ENCODE measurements around the gene RSKR. TPM values are rescaled to one million over a fixed set of nuclear protein-coding genes. Genes with fewer than 3 reads are reported as not detected.

Gene RSKR
- total and polyA plus RNA-seq, 9 of the 15 experiments (the other 6 are each of a cell fraction or from before 2014, with no cell fraction given), result 1.4 to 42.3 (median 16.2) TPM

DNA sequence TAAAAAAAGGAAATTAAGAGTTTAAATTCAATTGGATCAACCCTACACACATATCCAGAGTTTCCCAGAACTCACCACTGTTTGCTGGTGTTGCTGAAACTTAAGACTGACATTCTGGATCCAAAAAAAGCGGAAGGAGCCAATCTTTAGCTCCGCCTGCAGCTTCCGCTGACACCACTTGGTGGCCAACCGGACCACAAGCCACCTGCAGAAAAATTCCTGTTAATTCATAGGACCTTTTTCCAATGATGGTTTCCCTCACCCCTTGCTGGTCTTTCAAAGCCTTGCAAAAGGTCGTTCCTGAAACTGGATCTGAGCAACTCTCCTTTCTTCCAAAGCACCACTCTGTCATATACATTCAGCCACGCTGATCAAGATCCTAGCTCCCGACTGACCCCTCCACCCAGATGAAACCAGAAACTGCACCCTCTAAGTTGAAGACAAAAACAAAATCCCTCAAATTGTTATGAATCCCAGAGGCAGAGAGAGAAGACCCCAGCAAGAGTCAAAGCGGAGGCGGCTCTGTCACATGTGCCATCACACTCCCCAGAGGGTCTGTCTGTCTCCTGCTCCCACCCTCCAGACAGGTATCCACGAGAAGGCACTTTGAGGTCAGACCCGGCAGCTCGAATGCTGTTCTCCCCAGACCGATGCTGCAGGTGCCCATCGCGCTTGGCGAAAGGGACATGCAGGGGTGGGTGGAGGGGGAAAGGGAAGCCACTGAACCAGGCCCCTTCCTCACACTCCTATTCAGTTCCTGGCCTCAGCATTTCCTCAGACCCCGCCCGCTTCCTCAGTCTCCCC is 30.2 kb upstream of the RSKR start (continued):
- TF ChIP-seq, protein P1, sequence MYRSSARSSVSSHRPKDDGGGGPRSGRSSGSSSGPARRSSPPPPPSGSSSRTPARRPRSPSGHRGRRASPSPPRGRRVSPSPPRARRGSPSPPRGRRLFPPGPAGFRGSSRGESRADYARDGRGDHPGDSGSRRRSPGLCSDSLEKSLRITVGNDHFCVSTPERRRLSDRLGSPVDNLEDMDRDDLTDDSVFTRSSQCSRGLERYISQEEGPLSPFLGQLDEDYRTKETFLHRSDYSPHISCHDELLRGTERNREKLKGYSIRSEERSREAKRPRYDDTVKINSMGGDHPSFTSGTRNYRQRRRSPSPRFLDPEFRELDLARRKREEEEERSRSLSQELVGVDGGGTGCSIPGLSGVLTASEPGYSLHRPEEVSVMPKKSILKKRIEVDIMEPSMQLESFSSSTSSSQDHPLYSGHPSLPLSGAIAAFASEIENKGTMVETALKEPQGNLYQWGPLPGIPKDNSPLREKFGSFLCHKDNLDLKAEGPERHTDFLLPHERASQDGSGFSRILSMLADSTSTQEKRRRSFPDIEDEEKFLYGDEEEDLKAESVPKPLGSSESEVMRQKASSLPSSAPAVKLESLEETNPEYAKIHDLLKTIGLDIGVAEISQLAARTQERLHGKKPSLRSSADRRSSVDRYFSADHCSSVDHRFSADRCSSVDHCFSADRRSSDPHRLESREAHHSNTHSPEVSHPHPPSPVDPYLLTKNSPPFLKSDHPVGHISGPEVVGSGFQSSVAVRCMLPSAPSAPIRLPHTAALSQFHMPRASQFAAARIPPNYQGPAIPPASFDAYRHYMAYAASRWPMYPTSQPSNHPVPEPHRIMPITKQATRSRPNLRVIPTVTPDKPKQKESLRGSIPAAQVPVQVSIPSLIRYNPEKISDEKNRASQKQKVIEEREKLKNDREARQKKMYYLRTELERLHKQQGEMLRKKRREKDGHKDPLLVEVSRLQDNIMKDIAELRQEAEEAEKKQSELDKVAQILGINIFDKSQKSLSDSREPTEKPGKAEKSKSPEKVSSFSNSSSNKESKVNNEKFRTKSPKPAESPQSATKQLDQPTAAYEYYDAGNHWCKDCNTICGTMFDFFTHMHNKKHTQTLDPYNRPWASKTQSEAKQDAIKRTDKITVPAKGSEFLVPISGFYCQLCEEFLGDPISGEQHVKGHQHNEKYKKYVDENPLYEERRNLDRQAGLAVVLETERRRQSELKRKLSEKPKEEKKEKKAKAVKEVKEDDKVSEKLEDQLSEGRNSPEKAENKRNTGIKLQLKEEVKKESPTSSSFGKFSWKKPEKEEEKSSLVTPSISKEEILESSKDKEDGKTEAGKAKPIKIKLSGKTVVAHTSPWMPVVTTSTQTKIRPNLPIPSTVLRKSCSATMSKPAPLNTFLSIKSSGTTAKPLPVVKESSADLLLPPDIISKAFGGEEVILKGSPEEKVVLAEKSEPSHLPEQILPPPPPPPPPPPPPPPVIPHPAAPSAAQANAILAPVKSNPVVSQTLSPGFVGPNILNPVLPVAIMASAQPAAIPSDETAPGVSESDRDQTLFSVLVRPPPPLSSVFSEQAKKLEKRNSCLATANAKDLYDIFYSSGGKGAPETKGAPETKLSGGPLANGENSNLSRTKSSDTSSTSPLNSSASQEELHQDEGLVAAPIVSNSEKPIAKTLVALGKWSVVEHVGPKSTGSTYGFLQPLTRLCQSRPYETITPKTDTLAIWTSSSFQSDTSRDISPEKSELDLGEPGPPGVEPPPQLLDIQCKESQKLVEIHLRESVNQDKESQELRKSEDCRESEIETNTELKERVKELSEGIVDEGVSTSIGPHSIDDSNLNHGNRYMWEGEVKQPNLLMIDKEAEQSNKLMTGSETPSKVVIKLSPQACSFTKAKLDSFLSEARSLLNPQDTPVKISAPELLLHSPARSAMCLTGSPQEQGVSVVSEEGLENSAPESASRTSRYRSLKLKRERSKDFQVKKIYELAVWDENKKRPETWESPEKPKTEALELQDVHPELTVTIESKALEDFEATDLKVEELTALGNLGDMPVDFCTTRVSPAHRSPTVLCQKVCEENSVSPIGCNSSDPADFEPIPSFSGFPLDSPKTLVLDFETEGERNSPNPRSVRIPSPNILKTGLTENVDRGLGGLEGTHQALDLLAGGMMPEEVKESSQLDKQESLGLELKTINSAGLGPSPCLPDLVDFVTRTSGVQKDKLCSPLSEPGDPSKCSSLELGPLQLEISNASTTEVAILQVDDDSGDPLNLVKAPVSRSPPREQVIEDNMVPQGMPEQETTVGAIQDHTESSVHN (IDR thresholded peaks at IDR 0.05; ENCODE audit: borderline replicate concordance in 1 of 2, low read depth in 1 of 2), result no peak
- no peak for TF ChIP-seq ATF7 (IDR thresholded peaks at IDR 0.05)
- TF ChIP-seq, protein P2, sequence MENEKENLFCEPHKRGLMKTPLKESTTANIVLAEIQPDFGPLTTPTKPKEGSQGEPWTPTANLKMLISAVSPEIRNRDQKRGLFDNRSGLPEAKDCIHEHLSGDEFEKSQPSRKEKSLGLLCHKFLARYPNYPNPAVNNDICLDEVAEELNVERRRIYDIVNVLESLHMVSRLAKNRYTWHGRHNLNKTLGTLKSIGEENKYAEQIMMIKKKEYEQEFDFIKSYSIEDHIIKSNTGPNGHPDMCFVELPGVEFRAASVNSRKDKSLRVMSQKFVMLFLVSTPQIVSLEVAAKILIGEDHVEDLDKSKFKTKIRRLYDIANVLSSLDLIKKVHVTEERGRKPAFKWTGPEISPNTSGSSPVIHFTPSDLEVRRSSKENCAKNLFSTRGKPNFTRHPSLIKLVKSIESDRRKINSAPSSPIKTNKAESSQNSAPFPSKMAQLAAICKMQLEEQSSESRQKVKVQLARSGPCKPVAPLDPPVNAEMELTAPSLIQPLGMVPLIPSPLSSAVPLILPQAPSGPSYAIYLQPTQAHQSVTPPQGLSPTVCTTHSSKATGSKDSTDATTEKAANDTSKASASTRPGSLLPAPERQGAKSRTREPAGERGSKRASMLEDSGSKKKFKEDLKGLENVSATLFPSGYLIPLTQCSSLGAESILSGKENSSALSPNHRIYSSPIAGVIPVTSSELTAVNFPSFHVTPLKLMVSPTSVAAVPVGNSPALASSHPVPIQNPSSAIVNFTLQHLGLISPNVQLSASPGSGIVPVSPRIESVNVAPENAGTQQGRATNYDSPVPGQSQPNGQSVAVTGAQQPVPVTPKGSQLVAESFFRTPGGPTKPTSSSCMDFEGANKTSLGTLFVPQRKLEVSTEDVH (IDR thresholded peaks at IDR 0.05; ENCODE audit: low read depth, partially characterized antibody), result peak; percentile 25
- no peak for TF ChIP-seq POLR2A (conservative IDR thresholded peaks at IDR 0.05)
- TF ChIP-seq, protein P3, sequence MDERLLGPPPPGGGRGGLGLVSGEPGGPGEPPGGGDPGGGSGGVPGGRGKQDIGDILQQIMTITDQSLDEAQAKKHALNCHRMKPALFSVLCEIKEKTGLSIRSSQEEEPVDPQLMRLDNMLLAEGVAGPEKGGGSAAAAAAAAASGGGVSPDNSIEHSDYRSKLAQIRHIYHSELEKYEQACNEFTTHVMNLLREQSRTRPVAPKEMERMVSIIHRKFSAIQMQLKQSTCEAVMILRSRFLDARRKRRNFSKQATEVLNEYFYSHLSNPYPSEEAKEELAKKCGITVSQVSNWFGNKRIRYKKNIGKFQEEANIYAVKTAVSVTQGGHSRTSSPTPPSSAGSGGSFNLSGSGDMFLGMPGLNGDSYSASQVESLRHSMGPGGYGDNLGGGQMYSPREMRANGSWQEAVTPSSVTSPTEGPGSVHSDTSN (CRISPR knock-in tag; IDR thresholded peaks at IDR 0.05; ENCODE audit: low read depth), result no peak
- TF ChIP-seq, protein P3 (tag; conservative IDR thresholded peaks at IDR 0.05; ENCODE audit: low read depth), result peak; percentile 24; the same call in 1 of the 2 replicates
- no peak for TF ChIP-seq MYBL2 (IDR thresholded peaks at IDR 0.05; ENCODE audit: low read depth)
- no peak for TF ChIP-seq MYBL2 (CRISPR knock-in tag; IDR thresholded peaks at IDR 0.05; ENCODE audit: borderline replicate concordance)
- TF ChIP-seq, protein P4, sequence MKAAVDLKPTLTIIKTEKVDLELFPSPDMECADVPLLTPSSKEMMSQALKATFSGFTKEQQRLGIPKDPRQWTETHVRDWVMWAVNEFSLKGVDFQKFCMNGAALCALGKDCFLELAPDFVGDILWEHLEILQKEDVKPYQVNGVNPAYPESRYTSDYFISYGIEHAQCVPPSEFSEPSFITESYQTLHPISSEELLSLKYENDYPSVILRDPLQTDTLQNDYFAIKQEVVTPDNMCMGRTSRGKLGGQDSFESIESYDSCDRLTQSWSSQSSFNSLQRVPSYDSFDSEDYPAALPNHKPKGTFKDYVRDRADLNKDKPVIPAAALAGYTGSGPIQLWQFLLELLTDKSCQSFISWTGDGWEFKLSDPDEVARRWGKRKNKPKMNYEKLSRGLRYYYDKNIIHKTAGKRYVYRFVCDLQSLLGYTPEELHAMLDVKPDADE (conservative IDR thresholded peaks at IDR 0.05; ENCODE audit: control insufficient read depth, low read depth, low read length), result no peak
- no peak for TF ChIP-seq SAP30 (IDR thresholded peaks at IDR 0.05; ENCODE audit: borderline replicate concordance, insufficient read depth, low read depth, low read length, poor library complexity, severe bottlenecking)
- TF ChIP-seq PTTG1 (tag; IDR thresholded peaks at IDR 0.05; ENCODE audit: low read depth), result no peak

Measured in K562 (cell line).